K562 (cell line): ENCODE measurements around the gene MRM3. TPM values are rescaled to one million over a fixed set of nuclear protein-coding genes. Genes with fewer than 3 reads are reported as not detected.

Source experiments
- BHLHE40 ChIP-seq: IDR thresholded peaks from 2 replicates; pipeline ENCODE4 v1.6.1; 2011; ENCODE audit warnings: low read length, improper control_type of control experiment
- CREB1 ChIP-seq, 2 experiments: sonication (generic) in 1 of 2; formaldehyde crosslinking in 1 of 2; IDR thresholded peaks; 2 replicates each; pipeline versions ENCODE4 v1.6.1 to v1.8.0; 2012 to 2022; ENCODE audit warnings: inconsistent platforms in 1 of 2, mild to moderate bottlenecking in 1 of 2, missing genetic modification reagents in 1 of 2, moderate library complexity in 1 of 2
- CXXC5 ChIP-seq: fragments of 250-450 bp; sonication (Bioruptor Pico); IDR thresholded peaks from 2 replicates; pipeline ENCODE4 v1.8.0; 2022; ENCODE audit warnings: inconsistent platforms, mild to moderate bottlenecking, moderate library complexity
- EP400 ChIP-seq: fragments of 450-650 bp; IDR thresholded peaks from 2 replicates; pipeline ENCODE4 v1.6.1; 2017; ENCODE audit warnings: antibody characterized with exemption, mild to moderate bottlenecking, moderate library complexity
- FOXA1 ChIP-seq: fragments of 450-650 bp; IDR thresholded peaks from 2 replicates; pipeline ENCODE4 v1.6.1; 2016; ENCODE audit warnings: mild to moderate bottlenecking, borderline replicate concordance
- L3MBTL2 ChIP-seq: fragments of 450-650 bp; IDR thresholded peaks from 2 replicates; pipeline ENCODE4 v1.6.1; 2016; ENCODE audit warnings: mild to moderate bottlenecking, moderate library complexity
- MBD2 ChIP-seq: sonication (generic); IDR thresholded peaks from 2 replicates; pipeline ENCODE4 v1.6.1; 2016; ENCODE audit warnings: low read depth, borderline replicate concordance
- MTA3 ChIP-seq: fragments of 450-650 bp; formaldehyde crosslinking; IDR thresholded peaks from 2 replicates; pipeline ENCODE4 v1.6.1; 2017; ENCODE audit warnings: mild to moderate bottlenecking, borderline replicate concordance
- NCOA6 ChIP-seq: fragments of 450-650 bp; IDR thresholded peaks from 2 replicates; pipeline ENCODE4 v1.6.1; 2017; ENCODE audit warnings: mild to moderate bottlenecking
- NONO ChIP-seq, 2 experiments: fragments of 200-400 bp in 1 of 2; fragments of 450-650 bp in 1 of 2; formaldehyde crosslinking in 1 of 2; IDR thresholded peaks; 2 replicates each; pipeline ENCODE4 v1.6.1; 2017; ENCODE audit warnings: low read depth in 2 of 2, mild to moderate bottlenecking in 2 of 2, moderate library complexity in 2 of 2, low read length in 1 of 2
- PHF8 ChIP-seq: fragments of 200-600 bp; sonication (generic); IDR thresholded peaks from 2 replicates; pipeline ENCODE4 v1.6.1; 2012; ENCODE audit warnings: mixed run types, mild to moderate bottlenecking, inconsistent platforms, low read length, moderate library complexity, borderline replicate concordance
- RNF2 ChIP-seq: sonication (generic); IDR thresholded peaks from 2 replicates; pipeline ENCODE4 v1.6.1; 2016
- SAP30 ChIP-seq: fragments of 200-600 bp; sonication (generic); IDR thresholded peaks from 2 replicates; pipeline ENCODE4 v1.6.1; 2012; ENCODE audit warnings: borderline replicate concordance, low read depth, mild to moderate bottlenecking, moderate library complexity, low read length, control low read depth, inconsistent platforms; ENCODE audit not compliant: insufficient read depth, poor library complexity, severe bottlenecking
- TAF7 ChIP-seq: fragments of 450-650 bp; IDR thresholded peaks from 2 replicates; pipeline ENCODE4 v1.6.1; 2016; ENCODE audit warnings: missing genetic modification characterization, missing compliant biosample characterization
- TOE1 ChIP-seq, 2 experiments: fragments of 450-650 bp in 1 of 2; sonication (generic) in 1 of 2; formaldehyde crosslinking in 1 of 2; IDR thresholded peaks; 2 replicates each; pipeline versions ENCODE4 v1.7.1 to v1.8.0; 2016 to 2022; ENCODE audit warnings: borderline replicate concordance in 2 of 2, mild to moderate bottlenecking in 2 of 2, antibody characterized with exemption in 1 of 2, inconsistent platforms in 1 of 2, low read depth in 1 of 2, missing genetic modification reagents in 1 of 2, moderate library complexity in 1 of 2
- TSC22D4 ChIP-seq: fragments of 450-650 bp; IDR thresholded peaks from 2 replicates; pipeline ENCODE4 v1.6.1; 2016; ENCODE audit warnings: missing genetic modification characterization, missing biosample characterization, control low read depth
- YY1 ChIP-seq, 3 experiments: IDR thresholded peaks; 2 replicates each; pipeline ENCODE4 v1.6.1; 2011; ENCODE audit warnings: low read length in 2 of 3, mild to moderate bottlenecking in 2 of 3, moderate library complexity in 2 of 3, borderline replicate concordance in 1 of 3, control low read depth in 1 of 3, low read depth in 1 of 3; ENCODE audit not compliant: insufficient read depth in 3 of 3, insufficient replicate concordance in 2 of 3, control insufficient read depth in 1 of 3, insufficient read length in 1 of 3; ENCODE audit errors: extremely low read depth in 1 of 3
- ZFX ChIP-seq: sonication (generic); formaldehyde crosslinking; IDR thresholded peaks from 2 replicates; pipeline ENCODE4 v1.8.0; 2022; ENCODE audit warnings: mild to moderate bottlenecking, missing genetic modification reagents, moderate library complexity
- ZNF354B ChIP-seq: fragments of 250-450 bp; sonication (Bioruptor Pico); IDR thresholded peaks from 2 replicates; pipeline ENCODE4 v1.4.0; 2020
- ZNF584 ChIP-seq: fragments of 200-800 bp; sonication (Bioruptor generic); IDR thresholded peaks from 2 replicates; pipeline ENCODE4 v1.6.1; 2016; ENCODE audit warnings: low read depth, mild to moderate bottlenecking, missing genetic modification characterization, missing compliant biosample characterization
- polyA plus RNA-seq, 8 experiments: library from polyadenylated mRNA; depleted of rRNA in 4 of 8; stranded (reverse) in 5 of 8; unstranded in 3 of 8; fragments of >200 nt; fragmentation: Nextera tagmentation in 2 of 8; fragmentation: Illumina TruSeq in 1 of 8; extraction: Ambion mirVana in 2 of 8; extraction: Trizol in 1 of 8; gene quantifications; 2 replicates each; pipeline versions ENCODE4 v1.2.1 to v1.2.3, GENCODE V29; 2011 to 2014; ENCODE audit warnings: inconsistent platforms in 1 of 8, missing spikeins in 1 of 8
- total RNA-seq, 7 experiments: library from RNA; depleted of rRNA in 6 of 7; stranded (reverse); fragments of >200 nt in 6 of 7; fragmentation: Illumina TruSeq in 2 of 7; extraction: Trizol in 2 of 7; gene quantifications; 2 replicates each; pipeline versions ENCODE4 v1.2.1 to v1.2.3, GENCODE V29; 2011 to 2021; ENCODE audit warnings: low replicate concordance in 1 of 7
- TF ChIP-seq, protein P1 (sequence below), 2 experiments: fragments of 450-650 bp; conservative IDR thresholded peaks; 2 replicates each; pipeline ENCODE4 v1.6.1; 2017; ENCODE audit warnings: mild to moderate bottlenecking in 2 of 2, moderate library complexity in 2 of 2
- TF ChIP-seq, protein P2 (sequence below): sonication (generic); formaldehyde crosslinking; IDR thresholded peaks from 2 replicates; pipeline ENCODE4 v1.8.0; 2022; ENCODE audit warnings: missing genetic modification reagents, mild to moderate bottlenecking, borderline replicate concordance

Gene MRM3
- total and polyA plus RNA-seq, 9 of the 15 experiments (the other 6 are each of a cell fraction or from before 2014, with no cell fraction given): 2.4 to 24.8 (median 18.3) TPM

GRCh38 chr17:781805-782731, at the start of gene MRM3, which contains the start of gene GLOD4 (continued):
- TF ChIP-seq YY1 (IDR thresholded peaks at IDR 0.05; ENCODE audit: borderline replicate concordance in 1 of 3, control insufficient read depth in 1 of 3, extremely low read depth in 1 of 3, insufficient read depth in 3 of 3, insufficient read length in 1 of 3, insufficient replicate concordance in 2 of 3, low read depth in 1 of 3, low read length in 2 of 3): peak; percentile 84 to 96 (median 94)
- TF ChIP-seq NCOA6: no peak
- TF ChIP-seq, protein P1, sequence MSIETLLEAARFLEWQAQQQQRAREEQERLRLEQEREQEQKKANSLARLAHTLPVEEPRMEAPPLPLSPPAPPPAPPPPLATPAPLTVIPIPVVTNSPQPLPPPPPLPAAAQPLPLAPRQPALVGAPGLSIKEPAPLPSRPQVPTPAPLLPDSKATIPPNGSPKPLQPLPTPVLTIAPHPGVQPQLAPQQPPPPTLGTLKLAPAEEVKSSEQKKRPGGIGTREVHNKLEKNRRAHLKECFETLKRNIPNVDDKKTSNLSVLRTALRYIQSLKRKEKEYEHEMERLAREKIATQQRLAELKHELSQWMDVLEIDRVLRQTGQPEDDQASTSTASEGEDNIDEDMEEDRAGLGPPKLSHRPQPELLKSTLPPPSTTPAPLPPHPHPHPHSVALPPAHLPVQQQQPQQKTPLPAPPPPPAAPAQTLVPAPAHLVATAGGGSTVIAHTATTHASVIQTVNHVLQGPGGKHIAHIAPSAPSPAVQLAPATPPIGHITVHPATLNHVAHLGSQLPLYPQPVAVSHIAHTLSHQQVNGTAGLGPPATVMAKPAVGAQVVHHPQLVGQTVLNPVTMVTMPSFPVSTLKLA (conservative IDR thresholded peaks at IDR 0.05): peak; percentile 94 to 98
- peak; percentile 100 for TF ChIP-seq CREB1 (IDR thresholded peaks at IDR 0.05)
- peak; percentile 100 for TF ChIP-seq CREB1 (CRISPR knock-in tag; IDR thresholded peaks at IDR 0.05)
- TF ChIP-seq ZNF354B (CRISPR knock-in tag): no peak
- TF ChIP-seq BHLHE40: peak; percentile 87
- peak; percentile 61; the same call in 1 of the 2 replicates for TF ChIP-seq MBD2
- peak; percentile 88 for TF ChIP-seq ZFX (CRISPR knock-in tag)
- TF ChIP-seq NONO (IDR thresholded peaks at IDR 0.05; ENCODE audit: low read depth in 2 of 2, low read length in 1 of 2): 0 out of 4 replicates have a peak, but pooled peaks of 1 of the 2 experiments have one; percentile 55
- TF ChIP-seq TSC22D4 (tag): no peak
- no peak for TF ChIP-seq FOXA1
- 0 out of 2 replicates have a peak, but pooled peaks have one; percentile 35 for TF ChIP-seq RNF2
- TF ChIP-seq TOE1 (IDR thresholded peaks at IDR 0.05; ENCODE audit: borderline replicate concordance): peak; percentile 70; the same call in 1 of the 2 replicates
- no peak for TF ChIP-seq TOE1 (CRISPR knock-in tag; IDR thresholded peaks at IDR 0.05; ENCODE audit: borderline replicate concordance, low read depth)
- peak; percentile 91; the same call in 1 of the 2 replicates for TF ChIP-seq PHF8
- peak; percentile 87 for TF ChIP-seq SAP30
- peak; percentile 63; the same call in 1 of the 2 replicates for TF ChIP-seq MTA3
- TF ChIP-seq CXXC5 (CRISPR knock-in tag): peak; percentile 89
- TF ChIP-seq EP400: peak; percentile 97
- peak; percentile 71; the same call in 1 of the 2 replicates for TF ChIP-seq ZNF584
- TF ChIP-seq TAF7 (tag): peak; percentile 65; the same call in 1 of the 2 replicates
- TF ChIP-seq, protein P2, sequence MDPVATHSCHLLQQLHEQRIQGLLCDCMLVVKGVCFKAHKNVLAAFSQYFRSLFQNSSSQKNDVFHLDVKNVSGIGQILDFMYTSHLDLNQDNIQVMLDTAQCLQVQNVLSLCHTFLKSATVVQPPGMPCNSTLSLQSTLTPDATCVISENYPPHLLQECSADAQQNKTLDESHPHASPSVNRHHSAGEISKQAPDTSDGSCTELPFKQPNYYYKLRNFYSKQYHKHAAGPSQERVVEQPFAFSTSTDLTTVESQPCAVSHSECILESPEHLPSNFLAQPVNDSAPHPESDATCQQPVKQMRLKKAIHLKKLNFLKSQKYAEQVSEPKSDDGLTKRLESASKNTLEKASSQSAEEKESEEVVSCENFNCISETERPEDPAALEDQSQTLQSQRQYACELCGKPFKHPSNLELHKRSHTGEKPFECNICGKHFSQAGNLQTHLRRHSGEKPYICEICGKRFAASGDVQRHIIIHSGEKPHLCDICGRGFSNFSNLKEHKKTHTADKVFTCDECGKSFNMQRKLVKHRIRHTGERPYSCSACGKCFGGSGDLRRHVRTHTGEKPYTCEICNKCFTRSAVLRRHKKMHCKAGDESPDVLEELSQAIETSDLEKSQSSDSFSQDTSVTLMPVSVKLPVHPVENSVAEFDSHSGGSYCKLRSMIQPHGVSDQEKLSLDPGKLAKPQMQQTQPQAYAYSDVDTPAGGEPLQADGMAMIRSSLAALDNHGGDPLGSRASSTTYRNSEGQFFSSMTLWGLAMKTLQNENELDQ: no peak
- peak; percentile 73; the same call in 1 of the 2 replicates for TF ChIP-seq L3MBTL2
